Natural killer cell (primary cell): ENCODE measurements around the gene BMP6. TPM values are rescaled to one million over a fixed set of nuclear protein-coding genes. Genes with fewer than 3 reads are reported as not detected.

ENCODE experiments used
- ATAC-seq, 3 donors: fragments of 150-1000 bp in 2 of 3; fragments of 200-7000 bp in 1 of 3; cut with Tn5 transposase; 1 replicate in 1 of 3; 2 replicates in 2 of 3; pipeline ENCODE4 v1.10.0; 2021; ENCODE audit warnings: mild to moderate bottlenecking in 2 of 3, moderate library complexity in 2 of 3
- DNase-seq, 2 donors: peaks; one replicate each; pipeline versions ENCODE4 v3.0.0 to v3.0.0-alpha.2; 2013 to 2021; ENCODE audit warnings: mixed read lengths in 1 of 2
- H3K27ac ChIP-seq: one replicate; pipeline ENCODE4 v1.5.1; 2013; ENCODE audit warnings: mild to moderate bottlenecking, low read length
- H3K27me3 ChIP-seq: one replicate; pipeline ENCODE4 v1.6.1; 2013; ENCODE audit warnings: low read length; ENCODE audit not compliant: control insufficient read depth, insufficient read depth
- H3K36me3 ChIP-seq: one replicate; pipeline ENCODE4 v1.6.1; 2013; ENCODE audit warnings: low read length; ENCODE audit not compliant: control insufficient read depth, insufficient read depth
- H3K4me1 ChIP-seq: one replicate; pipeline ENCODE4 v1.6.1; 2013; ENCODE audit warnings: low read length; ENCODE audit not compliant: control insufficient read depth, insufficient read depth
- H3K4me3 ChIP-seq: one replicate; pipeline ENCODE4 v1.5.1; 2013; ENCODE audit warnings: low read length
- H3K9me3 ChIP-seq: one replicate; pipeline ENCODE4 v1.6.1; 2013; ENCODE audit warnings: low read length; ENCODE audit not compliant: control insufficient read depth, insufficient read depth
- H3K27ac Mint-ChIP-seq, 2 donors: one replicate each; pipeline ENCODE4 v1.8.0; 2022; ENCODE audit warnings: mild to moderate bottlenecking in 2 of 2, mixed read lengths in 2 of 2, moderate library complexity in 1 of 2
- H3K27me3 Mint-ChIP-seq, 2 donors: one replicate each; pipeline ENCODE4 v1.8.0; 2022; ENCODE audit warnings: low read depth in 2 of 2, mixed read lengths in 2 of 2
- H3K36me3 Mint-ChIP-seq: one replicate; pipeline ENCODE4 v1.8.0; 2022; ENCODE audit warnings: mixed read lengths
- H3K4me1 Mint-ChIP-seq, 2 donors: one replicate each; pipeline ENCODE4 v1.8.0; 2022; ENCODE audit warnings: mixed read lengths in 2 of 2
- H3K4me3 Mint-ChIP-seq: one replicate; pipeline ENCODE4 v1.8.0; 2022; ENCODE audit warnings: mild to moderate bottlenecking, moderate library complexity, mixed read lengths
- H3K9me3 Mint-ChIP-seq, 2 donors: one replicate each; pipeline ENCODE4 v1.8.0; 2022; ENCODE audit warnings: mixed read lengths in 2 of 2
- WGBS: methylation state at CpG from one replicate; pipeline ENCODE4 v1.1.7; 2013; ENCODE audit warnings: missing lambda C conversion rate; ENCODE audit not compliant: insufficient coverage; 5-methylcytosine and 5-hydroxymethylcytosine counted together
- intact Hi-C: fragments of 100-400 bp; cut with micrococcal nuclease; formaldehyde crosslinking; loops from one replicate; pipeline ENCODE4 v1.14.2; 2022
- total RNA-seq, 4 donors: library from RNA; stranded (reverse); fragments of 120-200 nt in 1 of 4; gene quantifications; one replicate each; pipeline versions ENCODE4 v1.2.3 to v1.2.4, GENCODE V29; 2013 to 2022
- TF ChIP-seq, protein P1 (sequence below): fragments of 200-600 bp; IDR thresholded peaks from one replicate; pipeline ENCODE4 v1.8.0; 2022; ENCODE audit warnings: antibody characterized with exemption

The BMP6 gene
- total RNA-seq, 3 donors from 2014 or later (not counting 1 experiment from before 2014, with no cell fraction given): 0.25 to 2.6 (median 0.73) TPM

DNA sequence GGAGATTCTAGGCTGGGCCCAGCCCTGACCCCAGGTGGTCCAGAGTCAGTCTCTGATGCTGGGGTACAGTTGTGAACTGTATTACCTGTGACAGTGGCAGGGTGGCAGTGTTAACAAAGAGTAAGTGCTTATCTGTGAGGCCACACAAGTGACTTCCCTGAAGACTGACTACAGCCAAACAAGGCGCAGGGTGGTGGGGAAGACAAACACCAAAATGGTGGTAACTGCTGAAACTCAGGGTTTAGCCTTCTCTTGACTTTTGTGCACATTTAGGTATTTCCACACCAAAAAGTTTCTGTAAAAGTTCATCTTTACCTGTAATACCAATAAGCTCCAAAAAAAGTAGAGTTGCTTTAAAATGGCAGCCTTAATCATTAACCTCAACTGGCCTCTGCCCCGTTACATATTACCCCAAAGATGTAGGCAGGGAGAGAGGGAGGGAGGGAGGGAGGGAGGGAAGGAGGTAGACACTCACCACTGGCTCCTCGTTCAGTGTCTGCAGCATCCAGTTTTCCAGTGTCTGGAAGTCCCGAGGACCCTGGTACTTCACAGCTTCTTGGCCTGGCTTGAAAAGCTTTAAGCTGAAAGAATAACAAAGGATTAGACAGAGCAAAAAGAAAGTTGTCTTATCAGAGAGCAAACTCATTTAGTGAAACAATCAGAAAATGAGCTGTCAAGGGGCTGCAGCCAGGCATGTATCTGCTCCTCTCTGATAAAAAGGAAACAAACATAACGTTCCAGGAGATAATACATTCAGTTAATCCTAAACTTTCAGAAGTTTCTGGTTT is 173.4 kb downstream of the BMP6 start:
- H3K4me1 Mint-ChIP-seq: no peaks in the 10 kb centered on the region
- H3K36me3 Mint-ChIP-seq: peaks cover 13% of the 10 kb centered on the region
- H3K4me1 ChIP-seq: no peaks in the 10 kb centered on the region
- TF ChIP-seq, protein P1, sequence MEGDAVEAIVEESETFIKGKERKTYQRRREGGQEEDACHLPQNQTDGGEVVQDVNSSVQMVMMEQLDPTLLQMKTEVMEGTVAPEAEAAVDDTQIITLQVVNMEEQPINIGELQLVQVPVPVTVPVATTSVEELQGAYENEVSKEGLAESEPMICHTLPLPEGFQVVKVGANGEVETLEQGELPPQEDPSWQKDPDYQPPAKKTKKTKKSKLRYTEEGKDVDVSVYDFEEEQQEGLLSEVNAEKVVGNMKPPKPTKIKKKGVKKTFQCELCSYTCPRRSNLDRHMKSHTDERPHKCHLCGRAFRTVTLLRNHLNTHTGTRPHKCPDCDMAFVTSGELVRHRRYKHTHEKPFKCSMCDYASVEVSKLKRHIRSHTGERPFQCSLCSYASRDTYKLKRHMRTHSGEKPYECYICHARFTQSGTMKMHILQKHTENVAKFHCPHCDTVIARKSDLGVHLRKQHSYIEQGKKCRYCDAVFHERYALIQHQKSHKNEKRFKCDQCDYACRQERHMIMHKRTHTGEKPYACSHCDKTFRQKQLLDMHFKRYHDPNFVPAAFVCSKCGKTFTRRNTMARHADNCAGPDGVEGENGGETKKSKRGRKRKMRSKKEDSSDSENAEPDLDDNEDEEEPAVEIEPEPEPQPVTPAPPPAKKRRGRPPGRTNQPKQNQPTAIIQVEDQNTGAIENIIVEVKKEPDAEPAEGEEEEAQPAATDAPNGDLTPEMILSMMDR: no peak
- ATAC-seq: peak in 1 of 3 donors; percentile 29
- H3K9me3 ChIP-seq: no peaks in the 10 kb centered on the region
- no peak overlapping the region for H3K27ac ChIP-seq
- H3K27me3 ChIP-seq: no peaks in the 10 kb centered on the region
- peak in 1 of 2 donors; percentile 11 for DNase-seq
- H3K9me3 Mint-ChIP-seq: no peaks in the 10 kb centered on the region
- peaks cover 45% of the 10 kb centered on the region for H3K36me3 ChIP-seq
- H3K4me3 ChIP-seq: no peak overlapping the region
- intact Hi-C loops: no loop called here
- WGBS: 97% methylated on average over 4 of the region's 5 CpGs
- no peaks in the 10 kb centered on the region for H3K27me3 Mint-ChIP-seq
- H3K4me3 Mint-ChIP-seq: no peak overlapping the region
- H3K27ac Mint-ChIP-seq: no peak overlapping the region

DNA sequence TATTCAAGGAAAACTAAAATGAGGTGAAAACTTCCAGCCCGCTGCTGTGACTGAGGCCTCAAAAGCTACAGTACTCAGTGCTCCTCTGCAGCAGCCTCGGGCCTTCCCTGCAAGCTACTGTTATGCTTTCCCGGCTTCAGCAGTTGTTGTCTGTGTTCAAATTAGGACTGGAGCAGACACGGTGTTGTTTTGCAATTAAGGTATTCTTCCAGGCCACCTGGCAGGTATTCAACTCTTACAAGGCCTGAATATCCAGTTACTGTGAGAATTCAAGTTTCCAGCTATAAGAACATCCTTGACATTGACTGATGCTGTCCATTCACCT is 174.0 kb downstream of the BMP6 start:
- Histone ChIP-seq H3K9me3 (no peaks in the 10 kb centered on the region), H3K4me3 (no peak overlapping the region), H3K27ac (no peak overlapping the region), H3K36me3 (peaks cover 41% of the 10 kb centered on the region), H3K27me3 (no peaks in the 10 kb centered on the region), H3K4me1 (no peaks in the 10 kb centered on the region)
- 93% methylated on average over 4 of the region's 4 CpGs for WGBS
- Mint-ChIP-seq H3K9me3 (no peaks in the 10 kb centered on the region), H3K27ac (no peak overlapping the region), H3K27me3 (no peaks in the 10 kb centered on the region), H3K4me3 (no peak overlapping the region), H3K4me1 (peaks cover 0 to under 1% of the 10 kb centered on the region in 2 donors), H3K36me3 (peaks cover 13% of the 10 kb centered on the region)
- ATAC-seq (no peak), DNase-seq (no peak)
- TF ChIP-seq, protein P1: no peak
- intact Hi-C loops: no loop called here

- H3K36me3 ChIP-seq: peaks cover 40% of the 10 kb centered on the region
- intact Hi-C loops: no loop called here
- H3K4me3 ChIP-seq: no peak overlapping the region
- TF ChIP-seq, protein P1: no peak
- ATAC-seq (no peak), DNase-seq (no peak)
- peaks cover 13% of the 10 kb centered on the region for H3K36me3 Mint-ChIP-seq
- H3K9me3 ChIP-seq: no peaks in the 10 kb centered on the region
- H3K27me3 ChIP-seq: no peaks in the 10 kb centered on the region
- H3K4me1 ChIP-seq: no peaks in the 10 kb centered on the region
- H3K4me1 Mint-ChIP-seq: peaks cover 0 to 5% of the 10 kb centered on the region in 2 donors
- H3K27me3 Mint-ChIP-seq: no peaks in the 10 kb centered on the region
- H3K4me3 Mint-ChIP-seq: no peak overlapping the region
- WGBS: 86% methylated on average over 2 of the region's 2 CpGs
- no peaks in the 10 kb centered on the region for H3K9me3 Mint-ChIP-seq
- H3K27ac Mint-ChIP-seq: no peak overlapping the region
- H3K27ac ChIP-seq: no peak overlapping the region
Observed at GRCh38 chr6:7900621-7901020, 174.7 kb downstream of the BMP6 start.

- H3K27ac Mint-ChIP-seq: no peak overlapping the region
- intact Hi-C loops: no loop called here
- no peak overlapping the region for H3K4me3 Mint-ChIP-seq
- peaks cover 0 to 5% of the 10 kb centered on the region in 2 donors for H3K4me1 Mint-ChIP-seq
- H3K27me3 Mint-ChIP-seq: no peaks in the 10 kb centered on the region
- peaks cover 40% of the 10 kb centered on the region for H3K36me3 ChIP-seq
- H3K27ac ChIP-seq: no peak overlapping the region
- no peaks in the 10 kb centered on the region for H3K4me1 ChIP-seq
- ATAC-seq (no peak), DNase-seq (no peak)
- H3K9me3 Mint-ChIP-seq: no peaks in the 10 kb centered on the region
- peaks cover 13% of the 10 kb centered on the region for H3K36me3 Mint-ChIP-seq
- no peaks in the 10 kb centered on the region for H3K27me3 ChIP-seq
- 93% methylated on average over 9 of the region's 9 CpGs for WGBS
- H3K9me3 ChIP-seq: no peaks in the 10 kb centered on the region
- no peak overlapping the region for H3K4me3 ChIP-seq
- TF ChIP-seq, protein P1: no peak
Observed at GRCh38 chr6:7901056-7901455, 175.2 kb downstream of the BMP6 start.
